Naive thymus-derived CD4-positive, alpha-beta T cell (primary cell): ENCODE measurements around the gene VEGFA. TPM values are rescaled to one million over a fixed set of nuclear protein-coding genes. Genes with fewer than 3 reads are reported as not detected.

Experiments used
- ATAC-seq: fragments of 150-1000 bp; cut with Tn5 transposase; 2 replicates; pipeline ENCODE4 v1.10.0; 2021; ENCODE audit warnings: mild to moderate bottlenecking, moderate library complexity
- CTCF ChIA-PET: fragments of 350-600 bp; sonication (Branson Sonifier 250); formaldehyde crosslinking; loops from one replicate; lab custom pipeline; 2021; ENCODE audit warnings: antibody characterized with exemption; lab: Charles Lee
- POLR2A ChIA-PET: fragments of 350-600 bp; sonication (Branson Sonifier 250); formaldehyde crosslinking; loops from one replicate; lab custom pipeline; 2021; ENCODE audit warnings: antibody characterized with exemption, inconsistent platforms; lab: Charles Lee
- DNase-seq, 9 donors: peaks; one replicate each; pipeline versions ENCODE4 v3.0.0 to v3.0.0-alpha.2; 2020 to 2022; ENCODE audit warnings: mixed read lengths in 1 of 9
- H3K27ac ChIP-seq: one replicate; pipeline ENCODE4 v1.7.0; 2013; ENCODE audit warnings: mild to moderate bottlenecking, low read depth, low read length, moderate library complexity
- H3K27me3 ChIP-seq, 2 donors: one replicate each; pipeline ENCODE4 v1.7.0; 2013; ENCODE audit warnings: low read length in 2 of 2, mild to moderate bottlenecking in 2 of 2, moderate library complexity in 2 of 2; ENCODE audit not compliant: control insufficient read depth in 2 of 2, insufficient read depth in 2 of 2
- H3K36me3 ChIP-seq, 3 experiments: 1 replicate in 2 of 3; 2 replicates in 1 of 3; pipeline ENCODE4 v1.7.0; 2013; ENCODE audit warnings: low read length in 3 of 3, mild to moderate bottlenecking in 3 of 3, moderate library complexity in 1 of 3; ENCODE audit not compliant: insufficient read depth in 3 of 3, control insufficient read depth in 2 of 3
- H3K4me1 ChIP-seq, 2 donors: one replicate each; pipeline ENCODE4 v1.7.0; 2013; ENCODE audit warnings: low read length in 2 of 2, mild to moderate bottlenecking in 2 of 2, moderate library complexity in 1 of 2; ENCODE audit not compliant: control insufficient read depth in 2 of 2, insufficient read depth in 2 of 2
- H3K4me3 ChIP-seq: 2 replicates; pipeline ENCODE4 v1.7.0; 2013; ENCODE audit warnings: mild to moderate bottlenecking, low read length
- H3K9me3 ChIP-seq, 3 experiments: 1 replicate in 2 of 3; 2 replicates in 1 of 3; pipeline ENCODE4 v1.7.0; 2013; ENCODE audit warnings: low read length in 3 of 3; ENCODE audit not compliant: control insufficient read depth in 2 of 3
- H3K27ac Mint-ChIP-seq, 9 donors: one replicate each; pipeline ENCODE4 v1.8.0; 2020 to 2022; ENCODE audit warnings: mixed read lengths in 9 of 9, mild to moderate bottlenecking in 8 of 9, moderate library complexity in 5 of 9, inconsistent platforms in 2 of 9
- H3K27me3 Mint-ChIP-seq, 5 donors: one replicate each; pipeline ENCODE4 v1.8.0; 2021 to 2022; ENCODE audit warnings: mixed read lengths in 5 of 5, mild to moderate bottlenecking in 1 of 5
- H3K36me3 Mint-ChIP-seq, 5 donors: one replicate each; pipeline ENCODE4 v1.8.0; 2020 to 2022; ENCODE audit warnings: mixed read lengths in 5 of 5, mild to moderate bottlenecking in 3 of 5, inconsistent platforms in 1 of 5
- H3K4me1 Mint-ChIP-seq, 7 donors: one replicate each; pipeline ENCODE4 v1.8.0; 2020 to 2022; ENCODE audit warnings: mixed read lengths in 7 of 7, mild to moderate bottlenecking in 3 of 7, inconsistent platforms in 1 of 7
- H3K4me3 Mint-ChIP-seq, 10 donors: one replicate each; pipeline ENCODE4 v1.8.0; 2020 to 2022; ENCODE audit warnings: mild to moderate bottlenecking in 10 of 10, mixed read lengths in 10 of 10, moderate library complexity in 6 of 10, inconsistent platforms in 2 of 10
- H3K9me3 Mint-ChIP-seq, 11 donors: one replicate each; pipeline ENCODE4 v1.8.0; 2020 to 2022; ENCODE audit warnings: mixed read lengths in 11 of 11, mild to moderate bottlenecking in 4 of 11, inconsistent platforms in 1 of 11, moderate library complexity in 1 of 11
- intact Hi-C, 2 donors: fragments of 100-400 bp; cut with micrococcal nuclease; formaldehyde crosslinking; loops; one replicate each; pipeline ENCODE4 v1.15.1; 2023
- polyA plus RNA-seq, 2 donors: library from polyadenylated mRNA; unstranded; fragments of 300-500 nt; fragmentation: Illumina TruSeq; gene quantifications; one replicate each; pipeline ENCODE4 v1.2.3, GENCODE V29; 2021
- total RNA-seq, 6 experiments: library from RNA in 5 of 6; stranded (reverse) in 5 of 6; gene quantifications; 1 replicate in 5 of 6; 2 replicates in 1 of 6; pipeline ENCODE4 v1.2.3 and lab custom pipeline; 2021 to 2026

VEGFA gene
- total and polyA plus RNA-seq, 7 experiments from 2014 or later: 0.26 to 72.1 (median 10.2) TPM; not detected in 1

DNA sequence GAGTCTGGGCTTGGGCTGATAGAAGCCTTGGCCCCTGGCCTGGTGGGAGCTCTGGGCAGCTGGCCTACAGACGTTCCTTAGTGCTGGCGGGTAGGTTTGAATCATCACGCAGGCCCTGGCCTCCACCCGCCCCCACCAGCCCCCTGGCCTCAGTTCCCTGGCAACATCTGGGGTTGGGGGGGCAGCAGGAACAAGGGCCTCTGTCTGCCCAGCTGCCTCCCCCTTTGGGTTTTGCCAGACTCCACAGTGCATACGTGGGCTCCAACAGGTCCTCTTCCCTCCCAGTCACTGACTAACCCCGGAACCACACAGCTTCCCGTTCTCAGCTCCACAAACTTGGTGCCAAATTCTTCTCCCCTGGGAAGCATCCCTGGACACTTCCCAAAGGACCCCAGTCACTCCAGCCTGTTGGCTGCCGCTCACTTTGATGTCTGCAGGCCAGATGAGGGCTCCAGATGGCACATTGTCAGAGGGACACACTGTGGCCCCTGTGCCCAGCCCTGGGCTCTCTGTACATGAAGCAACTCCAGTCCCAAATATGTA lies 957 bp upstream of the VEGFA start:
- peak in 1 of 9 donors; percentile 17 for DNase-seq
- H3K27me3 ChIP-seq: peaks cover 2 to 5% of the 10 kb centered on the region in 2 donors

DNA sequence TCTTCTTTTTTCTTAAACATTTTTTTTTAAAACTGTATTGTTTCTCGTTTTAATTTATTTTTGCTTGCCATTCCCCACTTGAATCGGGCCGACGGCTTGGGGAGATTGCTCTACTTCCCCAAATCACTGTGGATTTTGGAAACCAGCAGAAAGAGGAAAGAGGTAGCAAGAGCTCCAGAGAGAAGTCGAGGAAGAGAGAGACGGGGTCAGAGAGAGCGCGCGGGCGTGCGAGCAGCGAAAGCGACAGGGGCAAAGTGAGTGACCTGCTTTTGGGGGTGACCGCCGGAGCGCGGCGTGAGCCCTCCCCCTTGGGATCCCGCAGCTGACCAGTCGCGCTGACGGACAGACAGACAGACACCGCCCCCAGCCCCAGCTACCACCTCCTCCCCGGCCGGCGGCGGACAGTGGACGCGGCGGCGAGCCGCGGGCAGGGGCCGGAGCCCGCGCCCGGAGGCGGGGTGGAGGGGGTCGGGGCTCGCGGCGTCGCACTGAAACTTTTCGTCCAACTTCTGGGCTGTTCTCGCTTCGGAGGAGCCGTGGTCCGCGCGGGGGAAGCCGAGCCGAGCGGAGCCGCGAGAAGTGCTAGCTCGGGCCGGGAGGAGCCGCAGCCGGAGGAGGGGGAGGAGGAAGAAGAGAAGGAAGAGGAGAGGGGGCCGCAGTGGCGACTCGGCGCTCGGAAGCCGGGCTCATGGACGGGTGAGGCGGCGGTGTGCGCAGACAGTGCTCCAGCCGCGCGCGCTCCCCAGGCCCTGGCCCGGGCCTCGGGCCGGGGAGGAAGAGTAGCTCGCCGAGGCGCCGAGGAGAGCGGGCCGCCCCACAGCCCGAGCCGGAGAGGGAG lies 580 bp downstream of the VEGFA start:
- Mint-ChIP-seq H3K27me3 (peaks cover 4 to 21% (median 16%) of the 10 kb centered on the region in 5 donors), H3K9me3 (peaks cover 0 to 2% (median 0%) of the 10 kb centered on the region in 11 donors), H3K4me1 (peaks cover 10 to 42% (median 22%) of the 10 kb centered on the region in 7 donors), H3K27ac (peak overlapping the region in 6 of 9 donors; percentile 48 to 85 (median 77)), H3K4me3 (peak overlapping the region; percentile 88 to 99 (median 94)), H3K36me3 (peaks cover 0 to 8% (median 0%) of the 10 kb centered on the region in 5 donors)
- Histone ChIP-seq H3K4me3 (peak overlapping the region; percentile 73), H3K36me3 (no peaks in the 10 kb centered on the region), H3K27me3 (peaks cover 6 to 8% of the 10 kb centered on the region in 2 donors), H3K4me1 (peaks cover 3 to 9% of the 10 kb centered on the region in 2 donors), H3K9me3 (no peaks in the 10 kb centered on the region), H3K27ac (peak overlapping the region; percentile 45)
- peak in 5 of 9 donors; percentile 14 to 56 (median 25) for DNase-seq
- ChIA-PET CTCF (interaction anchor here (0.6 to 3.6 kb wide), 9 partner anchors 16 to 343 kb away, joined by 3 to 43 read pairs (median 5); partner anchors contain the start of gene ABCC10), POLR2A (interaction anchor here (0.6 to 1.0 kb wide), 2 partner anchors 48 to 297 kb away, joined by 3 read pairs; no protein-coding TSS in a partner anchor)
- intact Hi-C loops: loop anchor here (1.0 to 5.0 kb wide), 10 partner anchors 135 to 598 kb away; partner anchors contain the start of genes GTPBP2 (in 2 of the 2), HSP90AB1 (in 1 of the 2), MAD2L1BP (in 1 of the 2) and MRPL14 (in 1 of the 2)
- ATAC-seq: no peak

More for the DNA sequence above, 957 bp upstream of the VEGFA start:
- Histone ChIP-seq H3K9me3 (no peaks in the 10 kb centered on the region), H3K4me1 (peaks cover 0 to 3% of the 10 kb centered on the region in 2 donors), H3K4me3 (no peak overlapping the region), H3K36me3 (no peaks in the 10 kb centered on the region), H3K27ac (no peak overlapping the region)
- intact Hi-C loops: loop anchor here (1.0 kb wide), 8 partner anchors 45 to 569 kb away; partner anchors contain the start of genes MRPL14 (in 1 of the 2), MRPS18A (in 1 of the 2) and TMEM63B (in 1 of the 2)
- CTCF ChIA-PET: interaction anchor here (0.6 to 3.6 kb wide), 17 partner anchors 10 to 341 kb away, joined by 3 to 43 read pairs (median 4); partner anchors contain the start of gene ABCC10
- Mint-ChIP-seq H3K4me3 (peak overlapping the region; percentile 88 to 99 (median 94)), H3K9me3 (peaks cover 0 to 2% (median 0%) of the 10 kb centered on the region in 11 donors), H3K4me1 (peaks cover 8 to 27% (median 12%) of the 10 kb centered on the region in 7 donors), H3K36me3 (peaks cover 0 to 6% (median 0%) of the 10 kb centered on the region in 5 donors), H3K27ac (peak overlapping the region in 7 of 9 donors; percentile 26 to 85 (median 83)), H3K27me3 (peaks cover 7 to 21% (median 15%) of the 10 kb centered on the region in 5 donors)
- ATAC-seq: no peak
- POLR2A ChIA-PET: interaction anchor here (1.0 kb wide), 2 partner anchors 47 to 134 kb away, joined by 3 read pairs; partner anchors contain the start of gene MAD2L1BP

DNA sequence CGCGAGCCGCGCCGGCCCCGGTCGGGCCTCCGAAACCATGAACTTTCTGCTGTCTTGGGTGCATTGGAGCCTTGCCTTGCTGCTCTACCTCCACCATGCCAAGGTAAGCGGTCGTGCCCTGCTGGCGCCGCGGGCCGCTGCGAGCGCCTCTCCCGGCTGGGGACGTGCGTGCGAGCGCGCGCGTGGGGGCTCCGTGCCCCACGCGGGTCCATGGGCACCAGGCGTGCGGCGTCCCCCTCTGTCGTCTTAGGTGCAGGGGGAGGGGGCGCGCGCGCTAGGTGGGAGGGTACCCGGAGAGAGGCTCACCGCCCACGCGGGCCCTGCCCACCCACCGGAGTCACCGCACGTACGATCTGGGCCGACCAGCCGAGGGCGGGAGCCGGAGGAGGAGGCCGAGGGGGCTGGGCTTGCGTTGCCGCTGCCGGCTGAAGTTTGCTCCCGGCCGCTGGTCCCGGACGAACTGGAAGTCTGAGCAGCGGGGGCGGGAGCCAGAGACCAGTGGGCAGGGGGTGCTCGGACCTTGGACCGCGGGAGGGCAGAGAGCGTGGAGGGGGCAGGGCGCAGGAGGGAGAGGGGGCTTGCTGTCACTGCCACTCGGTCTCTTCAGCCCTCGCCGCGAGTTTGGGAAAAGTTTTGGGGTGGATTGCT lies 1.3 kb downstream of the VEGFA start:
- Mint-ChIP-seq H3K4me1 (peaks cover 11 to 45% (median 22%) of the 10 kb centered on the region in 7 donors), H3K27me3 (peaks cover 0 to 21% (median 16%) of the 10 kb centered on the region in 5 donors), H3K4me3 (peak overlapping the region in 9 of 10 donors; percentile 29 to 99 (median 91)), H3K36me3 (peaks cover 0 to 9% (median 0%) of the 10 kb centered on the region in 5 donors), H3K9me3 (peaks cover 0 to 4% (median 0%) of the 10 kb centered on the region in 11 donors), H3K27ac (peak overlapping the region in 1 of 9 donors; percentile 76)
- intact Hi-C loops: loop anchor here (2.0 to 5.0 kb wide), 7 partner anchors 143 to 599 kb away; partner anchors contain the start of genes GTPBP2 (in 1 of the 2), HSP90AB1 (in 1 of the 2), POLR1C (in 1 of the 2) and SLC29A1 (in 1 of the 2)
- POLR2A ChIA-PET: interaction anchor here (0.6 kb wide), 1 partner anchor 297 kb away, joined by 3 read pairs; no protein-coding TSS in a partner anchor
- Histone ChIP-seq H3K4me3 (peak overlapping the region; percentile 73), H3K4me1 (peaks cover 3 to 9% of the 10 kb centered on the region in 2 donors), H3K27ac (peak overlapping the region; percentile 45), H3K27me3 (peaks cover 6 to 8% of the 10 kb centered on the region in 2 donors), H3K9me3 (no peaks in the 10 kb centered on the region), H3K36me3 (no peaks in the 10 kb centered on the region)
- DNase-seq (peak in 8 of 9 donors; percentile 19 to 83 (median 48)), ATAC-seq (peak; percentile 23)
- CTCF ChIA-PET: interaction anchor here (1.2 to 2.0 kb wide), 2 partner anchors 104 to 304 kb away, joined by 3 to 13 read pairs; no protein-coding TSS in a partner anchor

DNA sequence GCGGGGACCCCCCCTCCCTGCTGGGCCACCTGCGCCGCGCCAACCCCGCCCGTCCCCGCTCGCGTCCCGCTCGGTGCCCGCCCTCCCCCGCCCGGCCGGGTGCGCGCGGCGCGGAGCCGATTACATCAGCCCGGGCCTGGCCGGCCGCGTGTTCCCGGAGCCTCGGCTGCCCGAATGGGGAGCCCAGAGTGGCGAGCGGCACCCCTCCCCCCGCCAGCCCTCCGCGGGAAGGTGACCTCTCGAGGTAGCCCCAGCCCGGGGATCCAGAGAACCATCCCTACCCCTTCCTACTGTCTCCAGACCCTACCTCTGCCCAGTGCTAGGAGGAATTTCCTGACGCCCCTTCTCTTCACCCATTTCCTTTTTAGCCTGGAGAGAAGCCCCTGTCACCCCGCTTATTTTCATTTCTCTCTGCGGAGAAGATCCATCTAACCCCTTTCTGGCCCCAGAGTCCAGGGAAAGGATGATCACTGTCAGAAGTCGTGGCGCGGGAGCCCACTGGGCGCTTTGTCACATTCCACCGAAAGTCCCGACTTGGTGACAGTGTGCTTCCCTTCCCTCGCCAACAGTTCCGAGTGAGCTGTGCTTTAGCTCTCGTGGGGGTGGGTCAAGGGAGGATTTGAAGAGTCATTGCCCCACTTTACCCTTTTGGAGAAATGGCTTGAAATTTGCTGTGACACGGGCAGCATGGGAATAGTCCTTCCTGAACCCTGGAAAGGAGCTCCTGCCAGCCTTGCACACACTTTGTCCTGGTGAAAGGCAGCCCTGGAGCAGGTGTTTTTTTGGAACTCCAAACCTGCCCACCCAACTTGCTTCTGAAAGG lies 2.1 kb downstream of the VEGFA start:
- Mint-ChIP-seq H3K4me3 (peak overlapping the region; percentile 59 to 98 (median 84)), H3K9me3 (peaks cover 0 to 4% (median 0%) of the 10 kb centered on the region in 11 donors), H3K4me1 (peaks cover 11 to 52% (median 22%) of the 10 kb centered on the region in 7 donors), H3K27me3 (peaks cover 0 to 21% (median 16%) of the 10 kb centered on the region in 5 donors), H3K36me3 (peaks cover 0 to 14% (median 0%) of the 10 kb centered on the region in 5 donors), H3K27ac (peak overlapping the region in 1 of 9 donors; percentile 92)
- ChIA-PET POLR2A (no interaction called here), CTCF (interaction anchor here (0.7 to 1.4 kb wide), 3 partner anchors 51 to 872 kb away, joined by 3 to 6 read pairs (median 6); no protein-coding TSS in a partner anchor)
- Histone ChIP-seq H3K27me3 (peaks cover 6 to 8% of the 10 kb centered on the region in 2 donors), H3K36me3 (no peaks in the 10 kb centered on the region), H3K9me3 (no peaks in the 10 kb centered on the region), H3K4me1 (peaks cover 3 to 9% of the 10 kb centered on the region in 2 donors), H3K27ac (no peak overlapping the region), H3K4me3 (peak overlapping the region; percentile 73)
- intact Hi-C loops: loop anchor here (2.0 to 5.0 kb wide), 8 partner anchors 105 to 600 kb away; partner anchors contain the start of genes GTPBP2 (in 1 of the 2), HSP90AB1 (in 1 of the 2), POLR1C (in 1 of the 2) and SLC29A1 (in 1 of the 2)
- ATAC-seq: no peak
- DNase-seq: peak in 5 of 9 donors; percentile 11 to 83 (median 24)

DNA sequence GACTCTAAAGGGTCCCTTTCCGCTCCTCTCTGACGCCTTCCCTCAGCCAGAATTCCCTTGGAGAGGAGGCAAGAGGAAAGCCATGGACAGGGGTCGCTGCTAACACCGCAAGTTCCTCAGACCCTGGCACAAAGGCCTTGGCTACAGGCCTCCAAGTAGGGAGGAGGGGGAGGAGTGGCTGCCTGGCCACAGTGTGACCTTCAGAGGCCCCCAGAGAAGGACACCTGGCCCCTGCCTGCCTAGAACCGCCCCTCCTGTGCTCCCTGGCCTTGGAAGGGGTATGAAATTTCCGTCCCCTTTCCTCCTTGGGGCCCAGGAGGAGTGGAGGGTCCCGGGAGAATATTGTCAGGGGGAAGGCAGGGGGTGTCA lies 2.7 kb downstream of the VEGFA start:
- no peak for ATAC-seq
- peak overlapping the region in 1 of 9 donors; percentile 92 for H3K27ac Mint-ChIP-seq

More for the DNA sequence above, 2.7 kb downstream of the VEGFA start:
- ChIA-PET POLR2A (no interaction called here), CTCF (interaction anchor here (0.7 to 1.6 kb wide), 4 partner anchors 9 to 872 kb away, joined by 3 to 6 read pairs (median 4); no protein-coding TSS in a partner anchor)
- peaks cover 11 to 56% (median 22%) of the 10 kb centered on the region in 7 donors for H3K4me1 Mint-ChIP-seq
- H3K4me3 Mint-ChIP-seq: peak overlapping the region; percentile 59 to 98 (median 82)
- Histone ChIP-seq H3K27ac (no peak overlapping the region), H3K9me3 (no peaks in the 10 kb centered on the region), H3K4me3 (no peak overlapping the region), H3K36me3 (no peaks in the 10 kb centered on the region), H3K27me3 (peaks cover 6 to 8% of the 10 kb centered on the region in 2 donors), H3K4me1 (peaks cover 3 to 9% of the 10 kb centered on the region in 2 donors)
- H3K27me3 Mint-ChIP-seq: peaks cover 0 to 21% (median 16%) of the 10 kb centered on the region in 5 donors
- H3K9me3 Mint-ChIP-seq: peaks cover 0 to 4% (median 0%) of the 10 kb centered on the region in 11 donors
- intact Hi-C loops: loop anchor here (1.0 to 5.0 kb wide), 6 partner anchors 105 to 600 kb away; partner anchors contain the start of genes POLR1C (in 1 of the 2), SRF (in 1 of the 2) and YIPF3 (in 1 of the 2)
- no peak for DNase-seq
- H3K36me3 Mint-ChIP-seq: peaks cover 0 to 15% (median 0%) of the 10 kb centered on the region in 5 donors
